ENCODE measurements around the gene ELMO1.
A peak's percentile ranks its signal among the peaks of the same experiment; 100 is the strongest.

Gene ELMO1

GRCh38 chr7:37098762-37099161, 349.9 kb downstream of the ELMO1 start:
- no peak for DNase-seq (ENCODE audit: low read depth in 2 of 2)

DNA sequence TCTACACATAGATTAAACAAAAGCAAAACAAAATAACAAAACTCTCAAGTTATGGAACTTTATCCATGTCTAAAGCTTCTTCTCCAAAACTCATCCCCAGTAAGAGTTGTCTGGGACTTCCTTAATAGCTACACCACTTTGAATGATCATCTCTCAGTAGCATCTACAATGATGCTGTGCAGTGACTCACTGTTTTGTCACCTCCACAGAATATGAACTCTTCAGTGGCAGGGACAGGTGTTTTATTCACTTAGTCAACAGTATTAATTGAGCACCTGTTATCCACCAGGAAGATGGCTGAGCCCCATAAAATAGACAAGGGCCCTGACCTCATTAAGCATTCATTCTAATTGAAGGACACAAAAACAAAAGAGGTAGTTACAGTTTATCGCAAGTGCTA, 350.7 kb downstream of the ELMO1 start:
- DNase-seq (ENCODE audit: low read depth in 2 of 2), result no peak

GRCh38 chr7:37097276-37097675, 351.4 kb downstream of the ELMO1 start:
- DNase-seq (ENCODE audit: low read depth in 2 of 2), result no peak

GRCh38 chr7:37096341-37096740, 352.3 kb downstream of the ELMO1 start:
- no peak for DNase-seq (ENCODE audit: low read depth in 2 of 2)

DNA sequence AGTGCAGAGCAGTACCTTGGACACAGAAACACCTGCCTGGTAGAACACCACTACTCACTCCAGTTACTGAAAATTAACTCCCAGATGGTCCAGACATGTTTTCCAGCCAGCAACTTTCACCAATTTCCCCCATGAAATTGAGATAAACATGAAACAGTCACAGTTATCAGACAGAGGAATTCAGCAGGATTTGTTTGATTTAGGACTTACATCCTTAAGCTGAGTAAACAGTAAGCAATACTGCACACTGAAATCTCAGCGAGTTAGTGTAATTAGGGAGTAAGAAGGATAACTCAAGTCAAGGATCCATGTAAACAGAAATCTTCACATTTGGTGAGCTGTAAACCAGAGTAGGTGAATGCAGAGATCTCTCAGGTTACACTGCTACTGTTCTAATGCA, 353.5 kb downstream of the ELMO1 start:
- no peak for DNase-seq (ENCODE audit: low read depth in 2 of 2)

GRCh38 chr7:37093257-37093656, 355.4 kb downstream of the ELMO1 start:
- DNase-seq (ENCODE audit: low read depth in 2 of 2), result no peak

- no peak for DNase-seq (ENCODE audit: low read depth in 2 of 2)
Observed at GRCh38 chr7:37092548-37092947, 356.1 kb downstream of the ELMO1 start.

DNA sequence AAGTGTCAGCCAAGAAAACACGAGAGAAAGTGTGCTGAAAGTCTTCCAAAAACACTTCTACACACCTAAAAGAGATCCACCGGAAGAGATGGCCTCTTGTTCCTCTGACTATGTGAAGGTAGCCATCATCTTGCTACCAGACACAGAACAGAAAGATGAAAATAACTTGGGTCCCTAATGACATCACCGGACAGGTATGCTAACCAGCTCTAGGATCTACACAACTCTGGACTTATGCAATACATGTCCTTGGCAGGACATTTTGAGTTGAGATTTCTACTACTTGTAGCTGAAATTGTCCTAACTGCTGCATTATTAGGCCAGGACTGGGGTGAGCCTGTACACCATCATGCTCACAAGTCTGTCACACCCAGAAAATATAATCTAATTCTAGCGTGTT, 358.7 kb downstream of the ELMO1 start:
- no peak for DNase-seq (ENCODE audit: low read depth in 2 of 2)

- no peak for DNase-seq (ENCODE audit: low read depth in 2 of 2)
Observed at GRCh38 chr7:37085600-37085999, 363.1 kb downstream of the ELMO1 start.

GRCh38 chr7:37084303-37084702, 364.4 kb downstream of the ELMO1 start:
- no peak for DNase-seq (ENCODE audit: low read depth in 2 of 2)

DNA sequence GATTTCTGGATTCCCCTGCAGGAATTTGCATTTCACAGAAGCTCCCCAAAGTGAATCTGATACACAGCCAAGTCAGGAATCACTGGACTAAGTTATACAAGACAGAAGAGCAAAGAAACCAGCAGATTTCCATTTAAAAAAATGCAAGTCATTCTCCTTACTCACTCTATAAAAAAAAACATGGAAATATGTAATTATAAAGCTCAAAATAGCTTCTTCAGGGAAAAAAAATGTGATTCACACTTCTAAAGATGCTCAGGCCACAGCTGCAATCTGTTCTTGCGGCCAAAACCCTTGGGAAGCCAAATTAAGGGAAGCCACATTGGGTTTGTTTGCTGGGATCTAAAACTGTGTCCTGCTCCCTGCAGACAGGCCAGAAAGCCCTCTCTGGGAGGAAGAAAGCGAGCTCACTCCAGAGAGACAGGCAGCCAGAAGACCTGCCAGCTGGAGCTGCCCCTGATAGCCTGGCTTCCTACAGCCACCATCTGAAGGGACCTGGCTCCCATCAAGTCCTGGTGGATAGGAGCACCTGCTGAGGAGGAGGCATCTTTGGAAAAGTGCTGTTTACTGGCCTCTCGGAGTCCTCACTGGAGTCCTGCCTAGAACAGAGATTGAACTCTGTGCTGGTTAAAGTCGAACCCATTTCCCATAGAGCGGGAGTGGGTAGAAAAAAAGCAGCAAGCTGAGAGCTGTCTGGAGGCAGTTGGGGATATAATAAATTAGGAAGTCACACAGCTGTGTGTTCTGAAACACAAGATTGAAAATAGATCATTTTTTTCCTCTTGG, 365.2 kb downstream of the ELMO1 start:
- no peak for DNase-seq (ENCODE audit: low read depth in 2 of 2)

- peak; percentile 6 to 18 for DNase-seq (ENCODE audit: low read depth in 2 of 2)
Observed at GRCh38 chr7:37081436-37081835, 367.2 kb downstream of the ELMO1 start.

DNA sequence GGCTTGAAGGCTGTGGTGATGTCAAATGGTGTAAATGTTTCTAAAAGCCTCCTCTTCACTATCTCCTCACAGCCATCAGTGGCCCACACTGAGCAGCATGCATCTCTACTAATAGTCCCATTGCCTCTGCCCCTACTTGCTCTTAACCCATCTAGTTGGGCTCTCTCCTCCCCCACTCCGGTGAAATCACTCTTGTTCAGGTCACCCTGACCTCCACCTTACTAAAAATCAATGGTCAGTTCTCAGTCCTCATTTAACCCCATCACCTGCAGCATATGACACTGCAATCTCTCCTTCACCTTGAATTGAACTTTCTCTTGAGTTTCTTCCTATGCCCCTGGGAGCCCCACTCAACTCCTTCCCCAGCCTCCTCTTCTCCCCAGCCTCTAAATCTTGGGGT, 369.2 kb downstream of the ELMO1 start:
- DNase-seq (ENCODE audit: low read depth in 2 of 2), result no peak

GRCh38 chr7:37076668-37077067, 372.0 kb downstream of the ELMO1 start:
- no peak for DNase-seq (ENCODE audit: low read depth in 2 of 2)

GRCh38 chr7:37074370-37074769, 374.3 kb downstream of the ELMO1 start:
- no peak for DNase-seq (ENCODE audit: low read depth in 2 of 2)

GRCh38 chr7:37071124-37071523, 377.5 kb downstream of the ELMO1 start:
- no peak for DNase-seq (ENCODE audit: low read depth in 2 of 2)

GRCh38 chr7:37070471-37070870, 378.2 kb downstream of the ELMO1 start:
- DNase-seq (ENCODE audit: low read depth in 2 of 2), result no peak

GRCh38 chr7:37070031-37070430, 378.6 kb downstream of the ELMO1 start:
- DNase-seq (ENCODE audit: low read depth in 2 of 2), result no peak

- DNase-seq (ENCODE audit: low read depth in 2 of 2), result no peak
Observed at GRCh38 chr7:37069336-37069735, 379.3 kb downstream of the ELMO1 start.

DNA sequence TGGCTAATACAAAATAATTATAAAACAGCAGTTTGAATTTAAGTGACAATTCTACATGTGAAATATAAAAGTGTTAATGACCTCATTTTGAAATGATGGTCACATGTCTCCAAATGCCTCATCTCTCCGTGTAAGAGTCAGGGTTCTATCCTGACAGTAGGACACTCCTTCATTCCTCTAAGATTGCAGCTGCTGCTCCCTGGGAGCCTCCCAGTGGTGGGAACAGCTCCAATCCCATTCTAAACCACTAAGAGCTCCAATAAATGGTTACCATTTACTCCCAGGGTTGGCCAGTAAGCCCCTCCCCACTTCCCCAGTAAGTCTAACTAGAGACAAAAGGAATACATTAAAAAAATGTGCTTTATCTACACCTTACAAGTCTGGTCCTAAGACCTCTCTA, 379.8 kb downstream of the ELMO1 start:
- DNase-seq (ENCODE audit: low read depth in 2 of 2), result no peak

DNA sequence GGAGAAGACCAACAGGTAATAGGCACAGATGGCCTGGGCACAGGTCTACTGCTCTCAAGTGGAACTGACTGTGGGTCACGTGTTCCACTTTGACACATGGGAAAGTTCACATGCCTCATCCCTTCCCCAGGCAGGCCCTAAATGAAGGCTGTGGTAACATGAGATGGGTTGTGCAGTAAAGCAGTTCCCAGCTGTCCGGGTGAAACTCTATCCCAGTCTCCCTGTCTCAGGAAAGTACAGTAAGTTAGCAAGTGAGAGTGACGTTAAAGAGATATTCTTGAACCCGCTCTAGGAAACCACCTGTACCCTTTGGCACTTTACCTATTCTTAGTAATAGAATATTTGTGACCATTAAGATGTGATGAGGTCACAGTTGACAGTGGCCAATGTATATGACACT, 380.6 kb downstream of the ELMO1 start:
- no peak for DNase-seq (ENCODE audit: low read depth in 2 of 2)

DNA sequence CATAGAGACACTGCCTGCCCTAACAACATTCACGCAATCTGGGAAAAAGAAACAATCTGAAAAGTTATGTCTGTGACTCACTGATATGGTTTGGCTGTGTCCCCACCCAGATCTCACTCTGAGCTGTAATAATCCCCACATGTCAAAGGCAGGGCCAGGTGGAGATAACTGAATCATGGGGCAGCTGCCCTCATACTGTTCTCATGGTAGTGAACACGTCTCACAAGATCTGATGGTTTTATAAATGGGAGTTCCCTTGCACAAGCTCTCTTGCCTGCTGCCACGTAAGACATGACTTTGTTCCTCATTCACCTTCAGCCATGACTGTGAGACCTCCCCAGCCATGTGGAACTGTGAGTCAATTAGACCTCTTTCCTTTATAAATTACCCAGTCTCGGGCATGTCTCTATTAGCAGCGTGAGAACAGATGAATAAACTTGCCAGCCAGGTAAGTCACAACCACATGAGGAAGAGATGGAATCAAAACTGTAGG, 382.8 kb downstream of the ELMO1 start:
- no peak for DNase-seq (ENCODE audit: low read depth in 2 of 2)

GRCh38 chr7:37062560-37062859, 386.2 kb downstream of the ELMO1 start:
- no peak for DNase-seq (ENCODE audit: low read depth in 2 of 2)

All from stimulated activated CD4-positive, alpha-beta T cell treated with anti-CD3 and anti-CD28 coated beads, Interleukin-1b, Interleukin-23, amount 100 ng/mL, for 4 hours (primary cell).